CD4-positive, alpha-beta memory T cell (primary cell): ENCODE results near the gene ZC3H7B. TPM values are rescaled to one million over a fixed set of nuclear protein-coding genes. Genes with fewer than 3 reads are reported as not detected.
"Not testable (repeated sequence)": the region's sequence is repeated elsewhere in the genome, so short reads cannot be mapped to it uniquely, and the experiment has no call there.

ENCODE experiments used
- CTCF ChIA-PET: fragments of 350-600 bp; sonication (Branson Sonifier 250); formaldehyde crosslinking; loops from one replicate; lab custom pipeline; 2021; ENCODE audit warnings: inconsistent platforms; ENCODE audit not compliant: partially characterized antibody; lab: Charles Lee
- POLR2A ChIA-PET: fragments of 350-600 bp; sonication (Branson Sonifier 250); formaldehyde crosslinking; loops from one replicate; lab custom pipeline; 2021; ENCODE audit not compliant: partially characterized antibody; lab: Charles Lee
- DNase-seq, 5 donors: peaks; one replicate each; pipeline versions ENCODE4 v3.0.0 to v3.0.0-alpha.2; 2020 to 2022; ENCODE audit warnings: mixed read lengths in 1 of 5
- H3K27ac ChIP-seq: one replicate; pipeline ENCODE4 v1.7.0; 2013; ENCODE audit warnings: low read depth, low read length
- H3K27me3 ChIP-seq: 2 replicates; pipeline ENCODE4 v1.7.0; 2013; ENCODE audit warnings: mild to moderate bottlenecking, low read length, moderate library complexity; ENCODE audit not compliant: insufficient read depth
- H3K36me3 ChIP-seq: 2 replicates; pipeline ENCODE4 v1.7.0; 2013; ENCODE audit warnings: mild to moderate bottlenecking, low read length, moderate library complexity; ENCODE audit not compliant: insufficient read depth
- H3K4me1 ChIP-seq: 2 replicates; pipeline ENCODE4 v1.7.0; 2013; ENCODE audit warnings: mild to moderate bottlenecking, low read length, moderate library complexity; ENCODE audit not compliant: insufficient read depth
- H3K4me3 ChIP-seq, 2 donors: one replicate each; pipeline ENCODE4 v1.7.0; 2013; ENCODE audit warnings: low read length in 2 of 2, mild to moderate bottlenecking in 1 of 2
- H3K9me3 ChIP-seq, 2 donors: one replicate each; pipeline ENCODE4 v1.7.0; 2013; ENCODE audit warnings: low read length in 2 of 2, control low read depth in 1 of 2; ENCODE audit not compliant: control insufficient read depth in 1 of 2
- H3K27ac Mint-ChIP-seq, 7 donors: one replicate each; pipeline ENCODE4 v1.8.0; 2020 to 2021; ENCODE audit warnings: mixed read lengths in 7 of 7, mild to moderate bottlenecking in 6 of 7, inconsistent platforms in 3 of 7, moderate library complexity in 3 of 7
- H3K27me3 Mint-ChIP-seq, 2 donors: one replicate each; pipeline ENCODE4 v1.8.0; 2020 to 2021; ENCODE audit warnings: mixed read lengths in 2 of 2
- H3K36me3 Mint-ChIP-seq, 2 donors: one replicate each; pipeline ENCODE4 v1.8.0; 2020 to 2021; ENCODE audit warnings: mixed read lengths in 2 of 2, inconsistent platforms in 1 of 2, mild to moderate bottlenecking in 1 of 2
- H3K4me1 Mint-ChIP-seq, 4 donors: one replicate each; pipeline ENCODE4 v1.8.0; 2020 to 2021; ENCODE audit warnings: mixed read lengths in 4 of 4, mild to moderate bottlenecking in 1 of 4
- H3K4me3 Mint-ChIP-seq, 8 donors: one replicate each; pipeline ENCODE4 v1.8.0; 2020 to 2021; ENCODE audit warnings: mixed read lengths in 8 of 8, mild to moderate bottlenecking in 7 of 8, moderate library complexity in 6 of 8, inconsistent platforms in 3 of 8
- H3K9me3 Mint-ChIP-seq, 8 donors: one replicate each; pipeline ENCODE4 v1.8.0; 2020 to 2021; ENCODE audit warnings: mixed read lengths in 8 of 8, mild to moderate bottlenecking in 5 of 8, inconsistent platforms in 3 of 8, moderate library complexity in 1 of 8
- intact Hi-C: fragments of 100-400 bp; cut with micrococcal nuclease; formaldehyde crosslinking; loops from one replicate; pipeline ENCODE4 v1.15.1; 2023
- polyA plus RNA-seq, 2 donors: library from polyadenylated mRNA; unstranded; fragments of 300-500 nt; fragmentation: Illumina TruSeq; gene quantifications; one replicate each; pipeline ENCODE4 v1.2.3, GENCODE V29; 2021
- total RNA-seq, 2 experiments: library from RNA; stranded (reverse); gene quantifications; one replicate each; pipeline ENCODE4 v1.2.3, GENCODE V29; 2021

Gene ZC3H7B
- total and polyA plus RNA-seq, 4 experiments from 2014 or later: 0.20 to 40.3 (median 20.5) TPM

DNA sequence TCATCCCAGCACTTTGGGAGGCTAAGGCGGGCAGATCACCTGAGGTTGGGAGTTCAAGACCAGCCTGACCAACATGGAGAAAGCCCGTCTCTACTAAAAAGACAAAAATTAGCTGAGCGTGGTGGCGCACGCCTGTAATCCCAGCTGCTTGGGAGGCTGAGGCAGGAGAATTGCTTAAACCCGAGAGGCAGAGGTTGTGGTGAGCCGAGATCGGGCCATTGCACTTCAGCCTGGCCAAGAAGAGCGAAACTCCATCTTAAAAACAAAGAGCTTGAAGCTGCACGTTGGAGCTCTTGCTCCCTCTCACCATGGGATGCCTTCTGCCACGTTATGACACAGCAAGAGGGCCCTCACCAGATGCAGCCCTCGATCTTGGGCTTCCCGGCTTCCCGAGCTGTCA lies 101.5 kb downstream of the ZC3H7B start:
- H3K27me3 ChIP-seq, H3K4me1 Mint-ChIP-seq, H3K4me3 ChIP-seq, H3K27ac ChIP-seq, H3K36me3 Mint-ChIP-seq, H3K9me3 Mint-ChIP-seq, H3K36me3 ChIP-seq, DNase-seq, H3K27me3 Mint-ChIP-seq, H3K4me3 Mint-ChIP-seq, H3K9me3 ChIP-seq: not testable (repeated sequence)
- ChIA-PET POLR2A (interaction anchor here (1.3 to 2.2 kb wide), 2 partner anchors 21 to 43 kb away, joined by 5 to 19 read pairs; partner anchors contain the start of genes TEF and TOB2), CTCF (interaction anchor here (1.0 to 7.6 kb wide), 24 partner anchors 11 to 480 kb away, joined by 3 to 136 read pairs (median 9); partner anchors contain the start of genes ACO2 and PHF5A)
- H3K27ac Mint-ChIP-seq: peak overlapping the region in 2 of 7 donors; percentile 53 to 54
- intact Hi-C loops: loop anchor here (1.0 to 5.0 kb wide), 2 partner anchors 123 to 194 kb away; no protein-coding TSS in a partner anchor
- peaks cover 12% of the 10 kb centered on the region for H3K4me1 ChIP-seq

DNA sequence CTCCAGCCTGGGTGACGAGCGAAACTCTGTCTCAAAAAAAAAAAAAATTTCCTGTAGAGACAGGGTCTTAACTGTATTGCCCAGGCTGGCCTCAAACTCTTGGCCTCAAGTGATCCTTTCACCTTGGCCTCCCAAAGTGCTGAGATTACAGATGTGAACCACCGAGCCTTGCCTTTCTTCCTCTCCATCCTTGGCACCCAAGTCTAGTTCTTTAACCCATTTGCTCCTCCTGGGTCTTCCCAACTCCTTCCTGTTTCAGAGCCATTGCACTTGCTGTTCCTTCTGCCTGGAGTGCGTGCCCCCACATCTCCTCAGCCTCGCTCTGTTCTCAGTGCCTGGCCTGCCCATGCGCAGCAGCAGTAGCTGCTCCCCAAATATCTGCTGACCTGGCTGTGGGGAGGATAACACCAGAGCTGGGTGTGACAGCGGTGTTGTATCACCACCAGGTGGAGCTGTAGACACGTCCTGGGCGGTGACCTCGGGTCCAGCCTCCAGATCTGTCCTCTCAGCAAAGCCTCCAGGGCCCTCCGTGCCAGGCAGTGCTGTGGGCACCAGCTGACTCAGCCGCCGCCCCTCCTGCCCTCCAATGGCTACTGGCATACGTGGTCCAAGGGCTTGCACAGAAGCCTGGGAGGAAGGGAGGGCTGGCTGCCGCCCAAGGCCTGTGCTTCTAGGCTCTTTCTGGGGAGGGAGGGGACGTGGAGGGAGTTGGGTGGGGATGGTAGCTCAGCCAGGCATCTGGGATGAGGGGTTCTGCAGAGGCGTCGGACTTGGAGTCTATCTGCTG lies 102.4 kb downstream of the ZC3H7B start:
- peak overlapping the region; percentile 7 to 89 (median 67) for H3K27ac Mint-ChIP-seq
- Histone ChIP-seq H3K4me3 (no peak overlapping the region), H3K27ac (no peak overlapping the region), H3K36me3 (no peaks in the 10 kb centered on the region), H3K27me3 (no peaks in the 10 kb centered on the region), H3K9me3 (no peaks in the 10 kb centered on the region), H3K4me1 (peaks cover 12% of the 10 kb centered on the region)
- CTCF ChIA-PET: interaction anchor here (0.6 to 7.6 kb wide), 39 partner anchors 12 to 481 kb away, joined by 3 to 136 read pairs (median 5); partner anchors contain the start of genes ACO2, PHF5A, POLR3H and TEF
- no peaks in the 10 kb centered on the region for H3K36me3 Mint-ChIP-seq
- H3K9me3 Mint-ChIP-seq: no peaks in the 10 kb centered on the region
- H3K27me3 Mint-ChIP-seq: no peaks in the 10 kb centered on the region
- peak; percentile 81 to 84 (median 84) for DNase-seq
- intact Hi-C loops: loop anchor here (1.0 to 5.0 kb wide), 4 partner anchors 98 to 194 kb away; no protein-coding TSS in a partner anchor
- H3K4me1 Mint-ChIP-seq: peaks cover 3 to 7% (median 6%) of the 10 kb centered on the region in 4 donors
- POLR2A ChIA-PET: interaction anchor here (0.8 to 2.3 kb wide), 11 partner anchors 22 to 185 kb away, joined by 3 to 34 read pairs (median 5); partner anchors contain the start of genes ACO2, PHF5A, TEF and TOB2
- H3K4me3 Mint-ChIP-seq: no peak overlapping the region

DNA sequence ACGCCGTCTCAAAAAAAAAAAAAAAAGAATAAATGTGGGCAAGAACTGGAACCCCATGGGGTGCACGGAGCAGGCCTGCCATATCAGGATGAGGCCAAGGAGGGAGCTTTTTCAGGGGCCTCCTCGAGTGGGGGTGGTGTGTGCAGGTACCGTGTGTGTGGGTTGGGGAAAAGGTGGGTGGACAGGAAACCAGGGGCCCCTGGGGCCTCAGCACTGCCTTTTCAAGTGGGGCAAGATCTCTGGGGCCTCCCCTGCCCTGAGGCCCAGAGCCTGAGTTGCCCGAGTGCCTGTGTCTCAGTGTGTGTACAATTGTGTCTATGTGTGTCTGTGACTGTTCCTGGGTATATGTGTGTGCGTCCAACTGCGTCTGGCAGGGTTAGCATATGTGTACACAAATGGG lies 104.3 kb downstream of the ZC3H7B start:
- intact Hi-C loops: no loop called here
- Mint-ChIP-seq H3K27ac (no peak overlapping the region), H3K4me3 (no peak overlapping the region), H3K27me3 (no peaks in the 10 kb centered on the region), H3K4me1 (peaks cover 3 to 7% (median 6%) of the 10 kb centered on the region in 4 donors), H3K36me3 (no peaks in the 10 kb centered on the region), H3K9me3 (no peaks in the 10 kb centered on the region)
- no peaks in the 10 kb centered on the region for H3K9me3 ChIP-seq
- ChIA-PET POLR2A (interaction anchor here (1.3 to 2.3 kb wide), 2 partner anchors 41 to 120 kb away, joined by 4 to 34 read pairs; partner anchors contain the start of gene TOB2), CTCF (interaction anchor here (1.3 to 7.6 kb wide), 3 partner anchors 22 to 122 kb away, joined by 3 to 136 read pairs (median 124); no protein-coding TSS in a partner anchor)
- peaks cover 12% of the 10 kb centered on the region for H3K4me1 ChIP-seq
- no peaks in the 10 kb centered on the region for H3K36me3 ChIP-seq
- no peaks in the 10 kb centered on the region for H3K27me3 ChIP-seq
- H3K27ac ChIP-seq: no peak overlapping the region
- no peak for DNase-seq
- no peak overlapping the region for H3K4me3 ChIP-seq

DNA sequence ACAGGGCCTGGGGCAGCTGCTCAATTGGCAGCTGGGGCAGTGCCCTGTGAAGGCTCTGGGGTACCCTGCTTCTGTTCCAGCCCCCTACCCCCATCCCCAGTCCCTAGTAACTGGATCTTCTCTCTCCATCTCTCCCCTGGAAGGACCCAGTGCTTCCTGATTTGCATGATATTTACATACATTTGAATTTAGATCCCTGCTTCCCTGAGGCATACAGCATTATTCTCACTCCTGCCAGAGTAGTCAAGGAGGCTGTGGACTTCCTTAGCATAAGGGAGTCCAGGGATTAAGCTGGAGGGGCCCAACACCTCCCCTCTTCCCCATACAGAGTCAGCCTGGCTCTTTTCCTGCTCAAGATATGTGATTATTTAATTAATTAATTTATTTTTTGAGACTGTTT lies 105.1 kb downstream of the ZC3H7B start:
- Histone ChIP-seq H3K4me1 (peaks cover 12% of the 10 kb centered on the region), H3K36me3 (no peaks in the 10 kb centered on the region), H3K27me3 (no peaks in the 10 kb centered on the region), H3K4me3 (no peak overlapping the region), H3K9me3 (no peaks in the 10 kb centered on the region), H3K27ac (no peak overlapping the region)
- Mint-ChIP-seq H3K4me3 (no peak overlapping the region), H3K27ac (peak overlapping the region in 2 of 7 donors; percentile 46 to 64), H3K4me1 (peaks cover 4 to 10% (median 8%) of the 10 kb centered on the region in 4 donors), H3K36me3 (no peaks in the 10 kb centered on the region), H3K27me3 (no peaks in the 10 kb centered on the region), H3K9me3 (no peaks in the 10 kb centered on the region)
- CTCF ChIA-PET: interaction anchor here (0.7 to 7.6 kb wide), 4 partner anchors 21 to 154 kb away, joined by 3 to 136 read pairs (median 64); no protein-coding TSS in a partner anchor
- DNase-seq: no peak
- POLR2A ChIA-PET: interaction anchor here (1.3 kb wide), 1 partner anchor 40 kb away, joined by 4 read pairs; the partner anchor contains the start of gene TOB2
- intact Hi-C loops: no loop called here

DNA sequence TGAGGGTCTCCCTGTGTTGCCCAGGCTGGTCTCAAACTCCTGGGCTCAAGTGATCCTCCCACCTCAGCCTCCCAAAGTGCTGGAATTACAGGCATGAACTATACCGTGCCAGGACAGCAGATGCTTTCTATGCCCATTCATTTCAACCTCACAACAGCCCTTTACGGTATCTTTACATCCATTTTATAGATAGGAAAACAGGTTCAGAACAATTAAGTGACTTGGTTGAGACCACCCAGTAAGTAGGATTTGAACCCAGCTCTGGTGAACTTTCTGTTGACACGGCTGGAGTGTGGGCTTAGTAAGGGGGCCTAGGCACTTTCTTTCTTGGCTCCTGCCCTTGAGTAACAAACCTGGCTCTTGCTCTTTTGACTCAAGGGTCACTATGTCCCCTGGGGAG lies 106.1 kb downstream of the ZC3H7B start:
- peaks cover 9 to 18% (median 14%) of the 10 kb centered on the region in 4 donors for H3K4me1 Mint-ChIP-seq
- ChIA-PET POLR2A (no interaction called here), CTCF (interaction anchor here (4.0 kb wide), 1 partner anchor 120 kb away, joined by 21 read pairs; no protein-coding TSS in a partner anchor)
- Histone ChIP-seq H3K4me1 (peaks cover 17% of the 10 kb centered on the region), H3K36me3 (no peaks in the 10 kb centered on the region), H3K27me3 (no peaks in the 10 kb centered on the region), H3K27ac (no peak overlapping the region), H3K4me3 (no peak overlapping the region), H3K9me3 (no peaks in the 10 kb centered on the region)
- H3K27me3 Mint-ChIP-seq: no peaks in the 10 kb centered on the region
- intact Hi-C loops: no loop called here
- no peaks in the 10 kb centered on the region for H3K9me3 Mint-ChIP-seq
- H3K27ac Mint-ChIP-seq: peak overlapping the region in 1 of 7 donors; percentile 57
- DNase-seq: no peak
- no peak overlapping the region for H3K4me3 Mint-ChIP-seq
- H3K36me3 Mint-ChIP-seq: no peaks in the 10 kb centered on the region

DNA sequence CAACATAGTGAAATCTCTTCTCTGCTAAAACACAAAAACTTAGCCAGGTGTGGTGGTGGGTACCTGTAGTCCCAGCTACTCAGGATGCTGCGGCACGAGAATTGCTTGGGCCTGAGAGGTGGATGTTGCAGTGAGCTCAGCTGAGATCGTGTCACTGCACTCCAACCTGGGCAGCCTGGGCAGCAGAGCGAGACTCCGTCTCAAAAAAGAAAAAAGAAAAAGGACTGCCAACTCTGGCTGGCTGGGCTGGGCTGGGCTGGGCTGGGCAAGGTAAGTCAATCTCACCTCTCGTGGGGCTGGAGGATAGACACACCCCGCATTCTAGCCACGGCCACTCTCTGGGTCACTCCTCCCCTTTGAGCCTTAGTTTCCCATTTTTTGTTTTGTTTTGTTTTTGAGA lies 107.3 kb downstream of the ZC3H7B start:
- no peak overlapping the region for H3K27ac Mint-ChIP-seq
- H3K36me3 Mint-ChIP-seq: peaks cover 0 to 3% of the 10 kb centered on the region in 2 donors
- Histone ChIP-seq H3K9me3 (no peaks in the 10 kb centered on the region), H3K36me3 (no peaks in the 10 kb centered on the region), H3K4me3 (no peak overlapping the region), H3K4me1 (peaks cover 21% of the 10 kb centered on the region), H3K27me3 (no peaks in the 10 kb centered on the region), H3K27ac (no peak overlapping the region)
- H3K9me3 Mint-ChIP-seq: no peaks in the 10 kb centered on the region
- DNase-seq: no peak
- H3K4me1 Mint-ChIP-seq: peaks cover 10 to 25% (median 16%) of the 10 kb centered on the region in 4 donors
- no peaks in the 10 kb centered on the region for H3K27me3 Mint-ChIP-seq
- ChIA-PET POLR2A (no interaction called here), CTCF (interaction anchor here (1.1 to 4.0 kb wide), 3 partner anchors 109 to 211 kb away, joined by 3 to 21 read pairs (median 11); no protein-coding TSS in a partner anchor)
- no peak overlapping the region for H3K4me3 Mint-ChIP-seq
- intact Hi-C loops: no loop called here
